H1 (cell line): Measurements from ENCODE around the gene LEKR1.

Source experiments
- ATF2 ChIP-seq: IDR thresholded peaks from 2 replicates; pipeline ENCODE4 v1.6.1; 2012; ENCODE audit warnings: low read length, inconsistent platforms
- ATF3 ChIP-seq: IDR thresholded peaks from 2 replicates; pipeline ENCODE4 v1.6.1; 2011; ENCODE audit warnings: low read depth, mild to moderate bottlenecking, low read length; ENCODE audit not compliant: insufficient read depth
- BRCA1 ChIP-seq: IDR thresholded peaks from 2 replicates; pipeline ENCODE4 v1.6.1; 2012; ENCODE audit warnings: low read depth, low read length, improper control_type of control experiment
- CTCF ChIP-seq, 3 experiments: IDR thresholded peaks; 1 replicate in 2 of 3; 2 replicates in 1 of 3; pipeline versions ENCODE4 v1.5.1 to v1.6.1; 2011; ENCODE audit warnings: low read length in 3 of 3, mild to moderate bottlenecking in 3 of 3, inconsistent platforms in 2 of 3, low read depth in 1 of 3, moderate library complexity in 1 of 3; ENCODE audit not compliant: insufficient read depth in 1 of 3; ENCODE audit errors: control extremely low read depth in 1 of 3
- EP300 ChIP-seq, 2 experiments: IDR thresholded peaks; 1 replicate in 1 of 2; 2 replicates in 1 of 2; pipeline ENCODE4 v1.6.1; 2011 to 2012; ENCODE audit warnings: low read depth in 2 of 2, low read length in 2 of 2, mild to moderate bottlenecking in 2 of 2, borderline replicate concordance in 1 of 2, inconsistent platforms in 1 of 2, moderate library complexity in 1 of 2
- EZH2 ChIP-seq: fragments of 200-600 bp; sonication (generic); IDR thresholded peaks from 2 replicates; pipeline ENCODE4 v1.7.1; 2012; ENCODE audit warnings: low read depth, mild to moderate bottlenecking, moderate library complexity, low read length, inconsistent platforms; ENCODE audit not compliant: severe bottlenecking
- POLR2AphosphoS5 ChIP-seq: IDR thresholded peaks from 2 replicates; pipeline ENCODE4 v1.6.1; 2011; ENCODE audit warnings: low read depth, low read length
- RNF2 ChIP-seq: fragments of 200-900, 300-1000 bp; sonication (generic); IDR thresholded peaks from 2 replicates; pipeline ENCODE4 v1.7.1; 2016; ENCODE audit warnings: borderline replicate concordance, low read depth, mild to moderate bottlenecking, antibody characterized with exemption, low read length; ENCODE audit not compliant: poor library complexity, severe bottlenecking; ENCODE audit errors: missing control alignments
- SIN3A ChIP-seq, 2 experiments: IDR thresholded peaks in 1 of 2; conservative IDR thresholded peaks in 1 of 2; 2 replicates each; pipeline ENCODE4 v1.6.1; 2011 to 2012; ENCODE audit warnings: low read length in 2 of 2, improper control_type of control experiment in 1 of 2, low read depth in 1 of 2, mild to moderate bottlenecking in 1 of 2
- SP1 ChIP-seq: IDR thresholded peaks from 2 replicates; pipeline ENCODE4 v1.6.1; 2011; ENCODE audit warnings: low read depth, low read length
- SRF ChIP-seq: IDR thresholded peaks from 2 replicates; pipeline ENCODE4 v1.6.1; 2011; ENCODE audit warnings: mild to moderate bottlenecking, low read depth, low read length, moderate library complexity
- TAF1 ChIP-seq: IDR thresholded peaks from 2 replicates; pipeline ENCODE4 v1.6.1; 2011; ENCODE audit warnings: mild to moderate bottlenecking, low read depth, low read length

- no peak for TF ChIP-seq BRCA1
- TF ChIP-seq CTCF (IDR thresholded peaks at IDR 0.05; ENCODE audit: control extremely low read depth in 1 of 3, insufficient read depth in 1 of 3, low read depth in 1 of 3, low read length in 3 of 3) = no peak
- TF ChIP-seq TAF1 = no peak
- TF ChIP-seq EP300 (IDR thresholded peaks at IDR 0.05; ENCODE audit: borderline replicate concordance in 1 of 2, low read depth in 2 of 2, low read length in 2 of 2) = no peak
- TF ChIP-seq ATF2 = no peak
- no peak for TF ChIP-seq ATF3
- TF ChIP-seq EZH2 = no peak
- no peak for TF ChIP-seq SP1
- TF ChIP-seq POLR2AphosphoS5 = no peak
- no peak for TF ChIP-seq SIN3A (conservative IDR thresholded peaks at IDR 0.05 in 1 of 2, IDR thresholded peaks at IDR 0.05 in 1 of 2; ENCODE audit: low read depth in 1 of 2, low read length in 2 of 2)
- TF ChIP-seq RNF2 = no peak
- TF ChIP-seq SRF = no peak
Observed at GRCh38 chr3:157094751-157095480, 268.8 kb downstream of the LEKR1 start.
